ENCODE results near the gene SRBD1.

Gene SRBD1

DNA sequence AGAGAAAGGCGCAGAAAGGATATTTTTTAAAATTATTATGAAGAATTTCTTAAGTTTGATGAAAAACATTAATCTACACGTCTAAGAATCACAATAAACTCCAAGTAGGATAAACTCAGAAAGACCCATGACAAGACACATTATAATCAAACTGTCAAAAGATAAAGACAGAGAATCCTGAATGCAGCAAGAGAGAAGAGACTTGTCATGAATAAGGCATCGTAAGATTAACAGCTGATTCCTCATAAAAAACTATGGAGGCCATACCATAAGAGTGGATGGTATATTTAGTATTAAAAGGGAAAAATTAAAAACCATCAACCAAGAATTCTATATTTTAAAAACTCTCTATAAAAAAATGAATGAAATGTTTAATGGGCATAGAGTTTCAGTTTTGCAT, 39.1 kb downstream of the SRBD1 start:
- Histone ChIP-seq H3K9me3 (no peaks in the 10 kb centered on the region), H3K27me3 (ENCODE audit: low read depth) (no peaks in the 10 kb centered on the region), H3K4me1 (no peaks in the 10 kb centered on the region), H3K36me3 (replicated peaks) (peaks cover 38% of the 10 kb centered on the region), H3K4me3 (no peak overlapping the region)
- DNase-seq (ENCODE audit: low spot score in 2 of 2): no peak
- in situ Hi-C loops (cut with MboI; ENCODE audit: low sequenced_read_pairs): no loop called here

DNA sequence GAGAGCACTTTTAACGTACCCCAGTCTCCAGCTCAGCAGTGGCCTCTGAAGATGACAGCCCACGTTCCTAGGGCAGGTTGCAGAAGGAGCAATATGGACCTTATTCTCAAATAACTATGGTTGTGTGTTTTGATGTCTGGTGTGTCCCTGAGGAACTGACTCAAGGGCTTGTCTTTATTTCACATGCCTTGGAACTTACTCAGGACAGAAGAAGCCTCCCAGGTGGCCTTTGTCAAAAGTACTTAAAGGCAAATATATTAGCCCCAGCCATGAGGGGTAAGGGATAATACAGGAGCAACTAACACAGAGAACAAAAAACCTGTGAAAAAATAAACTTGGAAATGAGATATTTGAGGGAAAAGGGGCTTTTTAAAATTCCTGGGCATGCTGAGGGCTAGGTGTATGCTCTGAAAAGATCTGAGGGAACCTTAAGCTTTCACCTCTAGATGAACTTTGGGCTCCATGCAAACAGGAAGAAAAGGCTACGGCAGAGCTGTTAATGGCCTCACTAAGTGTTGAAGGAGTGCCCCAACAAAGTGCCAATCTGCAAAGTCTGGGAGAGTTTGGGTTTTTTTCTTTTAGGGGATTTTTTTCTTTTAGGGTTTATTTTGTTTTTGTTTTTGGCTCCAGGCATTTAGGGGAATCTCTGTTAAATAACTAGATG, 40.3 kb downstream of the SRBD1 start:
- no peak for DNase-seq (ENCODE audit: low spot score in 2 of 2)
- H3K4me1 ChIP-seq: no peaks in the 10 kb centered on the region
- H3K36me3 ChIP-seq (replicated peaks): peaks cover 32% of the 10 kb centered on the region
- in situ Hi-C loops (cut with MboI; ENCODE audit: low sequenced_read_pairs): no loop called here
- H3K27me3 ChIP-seq (ENCODE audit: low read depth): no peaks in the 10 kb centered on the region
- H3K4me3 ChIP-seq: no peak overlapping the region
- H3K9me3 ChIP-seq: no peaks in the 10 kb centered on the region

- Histone ChIP-seq H3K9me3 (no peaks in the 10 kb centered on the region), H3K4me3 (no peak overlapping the region), H3K27me3 (ENCODE audit: low read depth) (no peaks in the 10 kb centered on the region), H3K4me1 (no peaks in the 10 kb centered on the region), H3K36me3 (replicated peaks) (peaks cover 24% of the 10 kb centered on the region)
- DNase-seq (ENCODE audit: low spot score in 2 of 2): no peak
- in situ Hi-C loops (cut with MboI; ENCODE audit: low sequenced_read_pairs): no loop called here
Measured at GRCh38 chr2:45568935-45569334, 42.1 kb downstream of the SRBD1 start.

DNA sequence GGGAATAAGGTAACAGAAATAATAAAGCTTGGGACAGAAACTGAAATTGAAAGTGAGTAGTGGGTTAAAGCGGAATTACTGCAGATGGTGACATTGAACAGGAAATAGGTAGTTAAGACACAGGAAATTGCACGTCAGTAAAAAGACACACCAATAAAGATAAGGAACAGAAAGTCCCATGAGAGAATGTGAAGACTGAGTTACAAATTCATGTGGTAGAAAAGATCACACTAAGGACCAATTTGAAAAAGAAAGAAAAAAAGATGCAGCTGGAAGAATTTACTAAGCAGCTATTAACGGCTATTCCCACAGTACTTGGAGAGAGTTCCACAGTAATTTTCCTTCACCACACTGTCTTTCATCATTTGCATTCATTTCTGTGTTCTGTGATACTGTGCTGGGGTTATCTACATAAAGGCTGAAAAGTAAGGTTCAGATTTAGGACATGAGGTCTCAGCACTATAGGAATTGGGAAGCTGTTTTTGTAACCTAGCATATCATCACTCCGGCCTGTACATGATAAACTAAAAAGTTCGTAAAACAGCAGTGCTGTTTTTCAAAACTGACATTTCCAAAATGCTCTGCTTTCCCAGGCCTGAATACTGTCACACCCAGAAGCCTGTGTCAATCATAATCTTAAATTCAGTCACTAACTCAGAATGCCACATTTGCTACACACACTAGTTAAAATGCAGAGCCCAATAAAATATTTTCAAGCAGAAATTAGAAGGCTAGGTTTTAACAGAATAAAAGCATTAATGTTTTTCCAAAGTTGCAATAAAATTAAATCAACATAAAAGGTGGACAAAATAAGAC, 42.9 kb downstream of the SRBD1 start:
- no peak for DNase-seq (ENCODE audit: low spot score in 2 of 2)
- H3K9me3 ChIP-seq: no peaks in the 10 kb centered on the region
- no peaks in the 10 kb centered on the region for H3K27me3 ChIP-seq (ENCODE audit: low read depth)
- no peaks in the 10 kb centered on the region for H3K4me1 ChIP-seq
- no peak overlapping the region for H3K4me3 ChIP-seq
- H3K36me3 ChIP-seq (replicated peaks): peaks cover 17% of the 10 kb centered on the region
- in situ Hi-C loops (cut with MboI; ENCODE audit: low sequenced_read_pairs): no loop called here

GRCh38 chr2:45567288-45567963, 43.6 kb downstream of the SRBD1 start:
- no peaks in the 10 kb centered on the region for H3K4me1 ChIP-seq
- no peaks in the 10 kb centered on the region for H3K9me3 ChIP-seq
- no peak for DNase-seq (ENCODE audit: low spot score in 2 of 2)
- H3K36me3 ChIP-seq (replicated peaks): peaks cover 9% of the 10 kb centered on the region
- no peak overlapping the region for H3K4me3 ChIP-seq
- in situ Hi-C loops (cut with MboI; ENCODE audit: low sequenced_read_pairs): no loop called here
- H3K27me3 ChIP-seq (ENCODE audit: low read depth): no peaks in the 10 kb centered on the region

DNA sequence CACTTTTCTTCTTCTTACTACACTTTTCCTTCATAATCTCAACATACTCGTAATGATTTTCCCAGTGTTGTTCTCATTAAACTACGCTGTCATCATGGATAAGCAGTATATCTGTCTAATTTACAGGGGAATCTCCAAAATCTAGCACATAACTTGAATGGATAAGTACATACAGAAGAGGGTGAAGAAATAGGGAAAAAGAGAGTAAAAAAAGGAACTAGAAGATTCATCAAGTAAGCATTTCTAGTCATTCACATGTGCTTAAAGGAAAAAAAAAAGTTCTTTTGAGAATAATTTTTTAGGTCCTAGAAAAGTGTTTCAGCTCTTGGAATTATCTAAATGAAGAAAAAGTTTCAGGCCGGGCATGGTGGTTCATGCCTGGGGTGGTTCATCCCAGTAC, 51.6 kb downstream of the SRBD1 start:
- Histone ChIP-seq H3K4me1 (peaks cover 7% of the 10 kb centered on the region), H3K36me3 (replicated peaks) (no peaks in the 10 kb centered on the region), H3K27me3 (ENCODE audit: low read depth) (no peaks in the 10 kb centered on the region), H3K9me3 (no peaks in the 10 kb centered on the region), H3K4me3 (no peak overlapping the region)
- no peak for DNase-seq (ENCODE audit: low spot score in 2 of 2)
- in situ Hi-C loops (cut with MboI; ENCODE audit: low sequenced_read_pairs): no loop called here

DNA sequence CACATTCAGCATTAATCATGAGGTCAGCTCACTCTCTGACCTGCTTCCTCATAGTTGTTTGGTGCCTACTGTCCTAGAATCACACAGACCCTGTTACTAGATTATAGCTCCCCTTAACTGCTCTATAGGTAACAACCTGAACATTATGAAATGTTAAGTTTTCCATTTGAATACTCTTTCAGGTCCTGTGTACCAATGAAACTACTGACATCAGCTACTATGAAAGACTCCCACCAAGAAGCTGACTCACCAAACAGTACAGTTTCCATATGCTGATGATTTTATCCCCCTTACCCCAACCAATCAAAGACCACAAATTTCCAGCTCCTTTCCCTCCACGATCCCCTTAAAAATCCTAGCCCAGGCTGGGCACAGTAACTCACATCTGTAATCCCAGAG, 56.3 kb downstream of the SRBD1 start:
- Histone ChIP-seq H3K36me3 (replicated peaks) (0 out of 2 replicates have a peak, but pooled peaks cover 6% of the 10 kb centered on the region), H3K9me3 (no peaks in the 10 kb centered on the region), H3K27me3 (ENCODE audit: low read depth) (no peaks in the 10 kb centered on the region), H3K4me3 (no peak overlapping the region), H3K4me1 (peaks cover 7% of the 10 kb centered on the region)
- DNase-seq (ENCODE audit: low spot score in 2 of 2): no peak
- in situ Hi-C loops (cut with MboI; ENCODE audit: low sequenced_read_pairs): no loop called here

DNA sequence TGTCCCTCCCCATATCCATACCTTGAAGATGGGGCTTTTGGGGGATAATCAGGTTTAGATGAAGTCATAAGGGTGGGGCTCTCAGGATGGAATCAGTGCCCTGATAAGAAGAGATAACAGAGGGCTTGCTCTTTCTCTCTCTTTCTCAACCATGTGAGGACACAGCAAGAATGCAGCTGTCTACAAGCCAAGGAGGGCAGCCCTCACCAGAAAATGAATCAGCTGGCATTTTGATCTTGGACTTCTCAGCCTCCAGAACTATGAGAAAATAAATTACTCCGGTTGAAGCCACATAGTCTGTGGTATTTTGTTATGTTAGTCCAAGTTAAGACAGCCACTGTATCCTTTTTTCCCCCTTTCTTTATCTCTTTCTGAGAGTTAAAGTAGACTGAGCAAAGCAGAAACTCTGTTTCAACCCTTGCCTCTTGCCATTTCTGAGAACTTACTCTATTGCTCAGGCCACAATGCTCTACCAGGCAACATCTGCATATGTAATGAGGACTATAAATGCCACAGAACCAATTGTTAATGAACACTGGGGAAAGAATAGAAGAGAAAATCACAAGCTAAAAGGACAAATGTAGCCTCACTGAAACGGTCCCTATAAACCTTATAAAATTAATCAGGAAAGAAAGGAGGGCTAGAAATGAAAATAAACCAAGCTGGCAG, 56.9 kb downstream of the SRBD1 start:
- Histone ChIP-seq H3K36me3 (replicated peaks) (0 out of 2 replicates have a peak, but pooled peaks cover 6% of the 10 kb centered on the region), H3K27me3 (ENCODE audit: low read depth) (no peaks in the 10 kb centered on the region), H3K9me3 (no peaks in the 10 kb centered on the region), H3K4me1 (peaks cover 7% of the 10 kb centered on the region), H3K4me3 (no peak overlapping the region)
- DNase-seq (ENCODE audit: low spot score in 2 of 2): peak in 1 of 2 experiments; percentile 52
- in situ Hi-C loops (cut with MboI; ENCODE audit: low sequenced_read_pairs): no loop called here

DNA sequence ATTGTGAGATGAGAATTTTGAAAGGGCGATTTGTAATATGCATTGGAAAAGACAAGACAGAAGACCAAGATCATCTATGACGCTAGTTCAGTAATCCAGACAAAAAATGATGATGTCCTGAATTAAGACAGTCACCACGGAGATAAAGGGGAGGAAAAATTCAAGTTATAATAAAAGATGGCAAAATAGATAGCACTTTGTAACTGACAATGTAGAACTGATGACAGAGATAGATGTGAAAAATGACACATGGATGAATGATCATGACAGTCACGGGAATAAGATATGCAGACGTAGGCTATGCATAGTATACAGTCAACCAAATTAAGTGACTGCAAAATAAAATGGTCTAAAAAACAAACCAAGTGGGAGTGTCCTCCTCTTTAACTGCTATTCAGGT, 59.2 kb downstream of the SRBD1 start:
- Histone ChIP-seq H3K4me3 (no peak overlapping the region), H3K27me3 (ENCODE audit: low read depth) (no peaks in the 10 kb centered on the region), H3K36me3 (replicated peaks) (peaks cover 6% of the 10 kb centered on the region; the same call in 1 of the 2 replicates), H3K4me1 (peaks cover 7% of the 10 kb centered on the region), H3K9me3 (no peaks in the 10 kb centered on the region)
- no peak for DNase-seq (ENCODE audit: low spot score in 2 of 2)
- in situ Hi-C loops (cut with MboI; ENCODE audit: low sequenced_read_pairs): no loop called here

DNA sequence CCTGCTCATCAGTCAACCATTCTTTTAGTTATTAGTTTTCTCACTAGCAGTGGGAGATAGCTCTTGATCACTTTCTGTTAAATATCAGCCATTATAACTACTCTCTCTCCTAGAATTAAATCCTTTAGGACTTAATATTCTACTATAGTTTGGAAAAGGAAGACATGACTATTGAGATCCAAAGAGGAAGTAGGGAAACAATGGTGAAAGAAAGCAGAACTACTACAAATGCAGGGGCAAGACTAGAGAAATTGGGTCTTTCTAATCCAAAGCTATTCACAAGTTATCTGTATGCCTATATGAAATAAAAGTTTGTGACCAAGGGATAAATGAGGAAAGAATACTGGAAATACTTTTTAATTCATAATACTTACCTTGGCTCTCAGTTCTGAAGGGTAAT, 65.1 kb downstream of the SRBD1 start:
- no peak overlapping the region for H3K4me3 ChIP-seq
- no peak for DNase-seq (ENCODE audit: low spot score in 2 of 2)
- peaks cover 30% of the 10 kb centered on the region for H3K36me3 ChIP-seq (replicated peaks)
- no peaks in the 10 kb centered on the region for H3K4me1 ChIP-seq
- H3K9me3 ChIP-seq: no peaks in the 10 kb centered on the region; the same call in 1 of the 2 replicates
- in situ Hi-C loops (cut with MboI; ENCODE audit: low sequenced_read_pairs): no loop called here
- H3K27me3 ChIP-seq (ENCODE audit: low read depth): no peaks in the 10 kb centered on the region

- H3K4me1 ChIP-seq: no peaks in the 10 kb centered on the region
- no peaks in the 10 kb centered on the region for H3K27me3 ChIP-seq (ENCODE audit: low read depth)
- H3K4me3 ChIP-seq: no peak overlapping the region
- DNase-seq (ENCODE audit: low spot score in 2 of 2): no peak
- peaks cover 32% of the 10 kb centered on the region for H3K36me3 ChIP-seq (replicated peaks)
- H3K9me3 ChIP-seq: no peaks in the 10 kb centered on the region; the same call in 1 of the 2 replicates
- in situ Hi-C loops (cut with MboI; ENCODE audit: low sequenced_read_pairs): no loop called here
Measured at GRCh38 chr2:45543257-45543656, 67.8 kb downstream of the SRBD1 start.

DNA sequence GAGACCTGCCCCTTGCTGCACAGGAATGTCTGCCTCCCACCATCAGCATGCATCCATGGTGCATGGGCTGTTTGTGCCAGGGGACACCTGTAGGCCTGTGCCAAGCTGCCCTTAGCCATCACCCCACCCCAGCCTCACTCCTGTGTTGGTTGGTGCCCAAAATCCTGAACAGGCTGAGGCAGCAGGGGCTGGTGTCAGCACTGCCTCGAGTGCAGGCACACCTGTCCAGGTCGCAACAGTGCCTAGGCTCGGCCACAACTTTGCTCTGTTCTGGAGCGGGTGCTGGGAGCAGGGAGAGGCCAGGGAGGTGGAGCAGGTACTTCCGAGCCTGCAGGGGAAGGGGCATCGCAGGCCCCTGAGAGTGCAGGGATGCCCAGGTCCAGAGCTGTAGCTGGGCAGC, 69.1 kb downstream of the SRBD1 start:
- H3K27me3 ChIP-seq (ENCODE audit: low read depth): no peaks in the 10 kb centered on the region
- no peak overlapping the region for H3K4me3 ChIP-seq
- peaks cover 32% of the 10 kb centered on the region for H3K36me3 ChIP-seq (replicated peaks)
- no peak for DNase-seq (ENCODE audit: low spot score in 2 of 2)
- H3K4me1 ChIP-seq: no peaks in the 10 kb centered on the region
- no peaks in the 10 kb centered on the region; the same call in 1 of the 2 replicates for H3K9me3 ChIP-seq
- in situ Hi-C loops (cut with MboI; ENCODE audit: low sequenced_read_pairs): no loop called here

DNA sequence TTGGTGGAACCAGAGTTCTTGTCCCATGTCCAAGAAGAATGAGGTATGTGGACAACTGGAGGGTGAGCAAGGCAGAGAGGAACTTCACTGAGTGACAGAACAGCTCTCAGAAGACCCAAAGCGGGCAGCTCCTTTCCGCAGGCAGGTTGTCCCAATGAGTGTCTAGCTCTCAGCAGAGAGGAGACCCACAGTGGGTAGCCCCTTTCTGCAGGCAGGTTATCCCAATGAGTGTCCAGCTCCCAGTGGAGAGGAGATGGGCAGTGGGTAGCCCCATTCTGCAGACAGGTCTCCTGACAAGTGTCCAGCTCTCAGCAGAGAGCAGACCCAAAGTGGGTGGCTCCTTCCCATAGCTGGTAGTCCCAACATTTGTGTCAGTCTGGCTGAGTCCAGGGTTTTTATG, 69.6 kb downstream of the SRBD1 start:
- in situ Hi-C loops (cut with MboI; ENCODE audit: low sequenced_read_pairs): no loop called here
- Histone ChIP-seq H3K4me3 (no peak overlapping the region), H3K36me3 (replicated peaks) (peaks cover 31% of the 10 kb centered on the region), H3K27me3 (ENCODE audit: low read depth) (no peaks in the 10 kb centered on the region), H3K9me3 (no peaks in the 10 kb centered on the region; the same call in 1 of the 2 replicates), H3K4me1 (no peaks in the 10 kb centered on the region)
- no peak for DNase-seq (ENCODE audit: low spot score in 2 of 2)
